Upper lobe of left lung (tissue), 6 donors: ENCODE results near the gene TRIM52. TPM values are rescaled to one million over a fixed set of nuclear protein-coding genes. Genes with fewer than 3 reads are reported as not detected.
A peak's percentile ranks its signal among the peaks of the same experiment; 100 is the strongest.

Source experiments
- ATAC-seq, 2 donors: fragments of 200-7000 bp; cut with Tn5 transposase; one replicate each; pipeline ENCODE4 v1.9.1; 2022; ENCODE audit warnings: mild to moderate bottlenecking in 2 of 2, moderate library complexity in 2 of 2; ENCODE audit not compliant: low FRiP score in 2 of 2
- DNase-seq, 2 donors: peaks; one replicate each; pipeline ENCODE4 v3.0.0-alpha.2; 2019 to 2020
- H3K27ac ChIP-seq, 4 donors: fragments of 200-600 bp; sonication (generic); one replicate each; pipeline ENCODE4 v1.5.1; 2016 to 2019
- H3K27me3 ChIP-seq, 4 donors: fragments of 200-600 bp; sonication (generic); one replicate each; pipeline ENCODE4 v1.5.1; 2017 to 2019
- H3K36me3 ChIP-seq, 4 donors: fragments of 200-600 bp; sonication (generic); one replicate each; pipeline ENCODE4 v1.5.1; 2016 to 2019
- H3K4me1 ChIP-seq, 4 donors: fragments of 200-600 bp; sonication (generic); one replicate each; pipeline ENCODE4 v1.5.1; 2018 to 2019
- H3K4me3 ChIP-seq, 4 donors: fragments of 200-600 bp; sonication (generic); one replicate each; pipeline ENCODE4 v1.5.1; 2017 to 2019; ENCODE audit warnings: mild to moderate bottlenecking in 2 of 4, moderate library complexity in 1 of 4
- H3K9me3 ChIP-seq, 4 donors: fragments of 200-600 bp; sonication (generic); one replicate each; pipeline ENCODE4 v1.5.1; 2018 to 2019
- EP300 ChIP-seq, 4 donors: sonication (generic); formaldehyde crosslinking; IDR thresholded peaks; one replicate each; pipeline ENCODE4 v1.5.1; 2017; ENCODE audit warnings: antibody characterized with exemption in 4 of 4, control low read depth in 2 of 4
- POLR2A ChIP-seq, 4 donors: fragments of 450-650 bp; IDR thresholded peaks; one replicate each; pipeline ENCODE4 v1.5.1; 2016 to 2017; ENCODE audit warnings: antibody characterized with exemption in 4 of 4, mild to moderate bottlenecking in 2 of 4
- POLR2AphosphoS5 ChIP-seq, 2 donors: sonication (generic); formaldehyde crosslinking; IDR thresholded peaks; one replicate each; pipeline ENCODE4 v1.5.1; 2017; ENCODE audit warnings: antibody characterized with exemption in 2 of 2
- WGBS, 2 donors: methylation state at CpG; one replicate each; pipeline ENCODE4 v1.1.5; 2017 to 2018; 5-methylcytosine and 5-hydroxymethylcytosine counted together
- total RNA-seq, 6 donors: library from RNA; depleted of rRNA in 4 of 6; stranded (reverse); fragments of >200 nt in 4 of 6; gene quantifications; one replicate each; pipeline versions ENCODE4 v1.1.0 to v1.2.1, GENCODE V29; 2016 to 2021
- TF ChIP-seq, protein P1 (sequence below), 6 experiments: fragments of 450-650 bp in 4 of 6; fragments of 200-600 bp in 2 of 6; sonication (generic) in 2 of 6; IDR thresholded peaks; one replicate each; pipeline ENCODE4 v1.5.1; 2016 to 2019; ENCODE audit warnings: antibody characterized with exemption in 6 of 6
- donor health status: DM: no; HTN: no; CAD: no; lungs with moderate emphysema.
- donor health status: DM: no; HTN: yes; CAD: no; lungs with severe emphysema.

TRIM52 gene
- total RNA-seq, 6 donors from 2014 or later = 12.3 to 47.1 (median 15.6) TPM

DNA sequence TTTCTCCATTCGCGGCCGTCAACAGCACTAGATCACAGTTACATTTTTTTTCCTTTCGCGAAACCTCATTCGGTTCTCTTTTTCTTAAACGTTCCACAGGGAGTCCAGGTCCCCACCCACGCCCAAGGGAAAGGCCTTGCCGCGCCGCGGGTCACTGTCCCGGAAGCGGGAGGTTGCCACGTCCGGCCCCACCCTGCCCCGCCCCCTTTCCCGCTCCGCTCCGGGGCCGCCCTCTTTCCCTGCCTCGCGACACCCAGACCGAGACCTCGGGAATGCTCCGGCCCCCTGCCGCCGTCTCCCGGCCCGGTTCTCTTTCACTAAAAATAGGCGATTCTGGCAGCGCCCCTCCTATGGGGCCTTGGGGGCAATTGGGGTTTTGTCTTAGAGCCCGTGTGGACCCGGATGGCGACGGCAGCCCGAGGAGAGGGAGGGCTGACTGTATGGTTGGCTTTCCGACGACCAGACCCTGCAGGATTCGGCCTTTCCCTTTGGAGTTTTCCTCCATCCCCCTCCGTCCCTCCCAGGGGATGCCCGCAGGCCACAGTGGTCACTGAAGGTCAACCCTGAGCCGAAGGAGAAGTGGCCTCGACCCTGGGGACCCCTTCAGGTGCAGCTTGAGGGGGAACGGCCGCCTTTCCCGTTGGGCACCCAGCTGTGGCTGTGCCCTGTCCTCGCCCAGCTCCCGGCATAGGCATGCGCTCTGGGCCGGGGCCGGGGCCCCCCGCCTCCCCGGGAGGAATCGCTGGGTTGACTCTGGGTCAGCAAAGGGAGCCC is 14.5 kb downstream of the TRIM52 start:
- TF ChIP-seq POLR2A (IDR thresholded peaks at IDR 0.05) = peak in 3 of 4 donors; percentile 36 to 78 (median 65)
- peak in 1 of 4 donors; percentile 60 for TF ChIP-seq EP300 (IDR thresholded peaks at IDR 0.05)
- TF ChIP-seq, protein P1, sequence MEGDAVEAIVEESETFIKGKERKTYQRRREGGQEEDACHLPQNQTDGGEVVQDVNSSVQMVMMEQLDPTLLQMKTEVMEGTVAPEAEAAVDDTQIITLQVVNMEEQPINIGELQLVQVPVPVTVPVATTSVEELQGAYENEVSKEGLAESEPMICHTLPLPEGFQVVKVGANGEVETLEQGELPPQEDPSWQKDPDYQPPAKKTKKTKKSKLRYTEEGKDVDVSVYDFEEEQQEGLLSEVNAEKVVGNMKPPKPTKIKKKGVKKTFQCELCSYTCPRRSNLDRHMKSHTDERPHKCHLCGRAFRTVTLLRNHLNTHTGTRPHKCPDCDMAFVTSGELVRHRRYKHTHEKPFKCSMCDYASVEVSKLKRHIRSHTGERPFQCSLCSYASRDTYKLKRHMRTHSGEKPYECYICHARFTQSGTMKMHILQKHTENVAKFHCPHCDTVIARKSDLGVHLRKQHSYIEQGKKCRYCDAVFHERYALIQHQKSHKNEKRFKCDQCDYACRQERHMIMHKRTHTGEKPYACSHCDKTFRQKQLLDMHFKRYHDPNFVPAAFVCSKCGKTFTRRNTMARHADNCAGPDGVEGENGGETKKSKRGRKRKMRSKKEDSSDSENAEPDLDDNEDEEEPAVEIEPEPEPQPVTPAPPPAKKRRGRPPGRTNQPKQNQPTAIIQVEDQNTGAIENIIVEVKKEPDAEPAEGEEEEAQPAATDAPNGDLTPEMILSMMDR (IDR thresholded peaks at IDR 0.05) = no peak
- peak; percentile 87 to 93 for TF ChIP-seq POLR2AphosphoS5 (IDR thresholded peaks at IDR 0.05)
- peak overlapping the region; percentile 75 to 86 (median 83) for H3K4me3 ChIP-seq
- H3K27ac ChIP-seq = peak overlapping the region; percentile 93 to 99 (median 96)
- ATAC-seq (peak; percentile 92 to 93), DNase-seq (peak; percentile 91 to 97)
- 0% methylated on average over 42 to 53 of the region's 55 CpGs for WGBS, 2 donors
- no peaks in the 10 kb centered on the region for H3K27me3 ChIP-seq
- peaks cover 55 to 74% (median 65%) of the 10 kb centered on the region in 4 donors for H3K4me1 ChIP-seq
- H3K9me3 ChIP-seq = no peaks in the 10 kb centered on the region
- H3K36me3 ChIP-seq = peaks cover 7 to 10% (median 7%) of the 10 kb centered on the region in 4 donors

GRCh38 chr5:181245427-181246275 is 15.3 kb downstream of the TRIM52 start:
- DNase-seq = peak in 1 of 2 donors; percentile 38
- ATAC-seq = no peak
- Histone ChIP-seq H3K4me1 (peaks cover 61 to 73% (median 68%) of the 10 kb centered on the region in 4 donors), H3K27ac (peak overlapping the region; percentile 93 to 99 (median 96)), H3K4me3 (peak overlapping the region; percentile 75 to 86 (median 83)), H3K9me3 (no peaks in the 10 kb centered on the region), H3K27me3 (no peaks in the 10 kb centered on the region), H3K36me3 (peaks cover 15 to 18% (median 15%) of the 10 kb centered on the region in 4 donors)
- TF ChIP-seq POLR2AphosphoS5 (IDR thresholded peaks at IDR 0.05) = no peak
- TF ChIP-seq, protein P1 (IDR thresholded peaks at IDR 0.05) = no peak
- no peak for TF ChIP-seq POLR2A (IDR thresholded peaks at IDR 0.05)
- WGBS, 2 donors = 38 to 62% methylated on average over 22 to 33 of the region's 34 CpGs

DNA sequence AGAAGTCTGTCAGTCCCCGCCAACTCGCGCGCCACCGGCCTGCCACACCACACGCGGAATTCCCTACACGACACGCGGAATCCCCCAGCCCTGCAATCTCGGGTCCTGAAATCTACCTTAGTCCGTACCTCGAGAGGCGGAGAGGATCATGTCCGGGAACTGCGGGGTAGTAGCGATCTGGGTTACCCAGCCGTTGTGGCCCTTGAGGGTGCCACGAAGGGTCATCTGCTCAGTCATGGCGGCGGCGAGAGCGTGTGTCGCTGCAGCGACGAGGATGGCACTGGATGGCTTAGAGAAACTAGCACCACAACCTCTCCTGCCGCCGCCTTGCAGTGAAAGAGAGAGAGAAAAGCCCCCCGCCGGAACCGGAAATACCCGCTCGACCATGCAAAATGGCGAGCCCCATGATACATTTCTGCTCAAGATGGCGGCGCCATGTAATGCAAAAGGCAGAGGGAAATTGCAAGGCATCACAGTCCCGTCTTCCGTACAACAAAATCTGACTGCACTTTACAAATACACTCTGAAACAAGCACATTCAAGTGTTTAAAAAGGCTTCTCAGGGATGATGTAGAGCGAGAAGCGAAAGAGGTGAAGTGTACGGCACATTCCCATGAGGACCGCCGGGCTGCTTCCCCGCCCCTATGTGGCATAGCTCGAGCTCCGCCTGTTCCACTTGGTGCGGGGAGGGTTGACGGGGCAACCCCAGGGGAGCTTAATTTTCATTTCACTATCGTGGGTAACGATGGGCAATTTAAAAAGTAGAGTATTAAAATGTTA is 17.2 kb downstream of the TRIM52 start, which contains the start of gene RACK1:
TSS of gene RACK1 (minus strand) at position 343 of the 780 bp plus-strand sequence. CDS start at position 237, 106 bp downstream.
- peak; percentile 73 to 86 for TF ChIP-seq POLR2AphosphoS5 (IDR thresholded peaks at IDR 0.05)
- TF ChIP-seq EP300 (IDR thresholded peaks at IDR 0.05) = no peak
- TF ChIP-seq, protein P1 (IDR thresholded peaks at IDR 0.05) = peak in 2 of 6 experiments; percentile 8 to 10
- peak; percentile 30 to 86 (median 68) for TF ChIP-seq POLR2A (IDR thresholded peaks at IDR 0.05)
- WGBS, 2 donors = 0 to 1% methylated on average over 35 to 50 of the region's 50 CpGs
- DNase-seq (peak; percentile 88 to 89), ATAC-seq (peak; percentile 82 to 86)
- H3K27me3 ChIP-seq = no peaks in the 10 kb centered on the region
- H3K4me3 ChIP-seq = peak within 1 kb of the TSS; percentile 58 to 87 (median 70)
- no peaks in the 10 kb centered on the region for H3K9me3 ChIP-seq
- H3K36me3 ChIP-seq = peaks cover 32 to 37% (median 34%) of the 10 kb centered on the region in 4 donors
- H3K27ac ChIP-seq = peak within 1 kb of the TSS; percentile 93 to 99 (median 96)
- H3K4me1 ChIP-seq = peaks cover 48 to 64% (median 52%) of the 10 kb centered on the region in 4 donors

GRCh38 chr5:181243018-181243563 is 17.9 kb downstream of the TRIM52 start:
- ATAC-seq (peak in 1 of 2 donors; percentile 1), DNase-seq (no peak)
- TF ChIP-seq EP300 (IDR thresholded peaks at IDR 0.05) (no peak), POLR2A (IDR thresholded peaks at IDR 0.05) (no peak), POLR2AphosphoS5 (IDR thresholded peaks at IDR 0.05) (no peak)
- TF ChIP-seq, protein P1 (IDR thresholded peaks at IDR 0.05) = no peak
- no peaks in the 10 kb centered on the region for H3K27me3 ChIP-seq
- H3K9me3 ChIP-seq = no peaks in the 10 kb centered on the region
- peaks cover 41 to 58% (median 46%) of the 10 kb centered on the region in 4 donors for H3K4me1 ChIP-seq
- H3K36me3 ChIP-seq = peaks cover 39 to 44% (median 41%) of the 10 kb centered on the region in 4 donors
- peak overlapping the region; percentile 93 to 99 (median 96) for H3K27ac ChIP-seq
- 0 to 1% methylated on average over 6 to 25 of the region's 25 CpGs for WGBS, 2 donors
- H3K4me3 ChIP-seq = peak overlapping the region; percentile 58 to 87 (median 70)
